ENCODE measurements around the gene MARVELD2. TPM values are rescaled to one million over a fixed set of nuclear protein-coding genes. Genes with fewer than 3 reads are reported as not detected.
"Not testable (repeated sequence)": the region's sequence is repeated elsewhere in the genome, so short reads cannot be mapped to it uniquely, and the experiment has no call there.

Gene MARVELD2
- total RNA-seq, 2 donors from 2014 or later, result 0.81 to 2.4 TPM

- H3K4me3 ChIP-seq, result no peak overlapping the region
- ATAC-seq (ENCODE audit: insufficient number of reproducible peaks, low FRiP score, low read depth), result no peak
- H3K4me1 ChIP-seq (ENCODE audit: control insufficient read depth in 1 of 2, low read depth in 2 of 2), result no peaks in the 10 kb centered on the region
- no peak for DNase-seq (ENCODE audit: low spot score)
- no peaks in the 10 kb centered on the region for H3K9me3 ChIP-seq
- H3K36me3 ChIP-seq, result no peaks in the 10 kb centered on the region
- H3K27ac ChIP-seq, result no peak overlapping the region
- no peak for TF ChIP-seq CTCF (IDR thresholded peaks at IDR 0.05)
- no peaks in the 10 kb centered on the region for H3K27me3 ChIP-seq (replicated peaks; ENCODE audit: insufficient read depth)
Observed at GRCh38 chr5:69444127-69444754, 29.3 kb downstream of the MARVELD2 start.

- ATAC-seq (ENCODE audit: insufficient number of reproducible peaks, low FRiP score, low read depth), result no peak
- H3K27me3 ChIP-seq (replicated peaks; ENCODE audit: insufficient read depth), result no peaks in the 10 kb centered on the region
- no peaks in the 10 kb centered on the region for H3K9me3 ChIP-seq
Observed at GRCh38 chr5:69449511-69449910, 34.6 kb downstream of the MARVELD2 start.

GRCh38 chr5:69450116-69450515, 35.2 kb downstream of the MARVELD2 start:
- DNase-seq (ENCODE audit: low spot score) (no peak), ATAC-seq (ENCODE audit: insufficient number of reproducible peaks, low FRiP score, low read depth) (no peak)
- Histone ChIP-seq H3K4me1 (ENCODE audit: control insufficient read depth in 1 of 2, low read depth in 2 of 2) (no peaks in the 10 kb centered on the region), H3K27me3 (replicated peaks; ENCODE audit: insufficient read depth) (no peaks in the 10 kb centered on the region), H3K4me3 (no peak overlapping the region), H3K9me3 (no peaks in the 10 kb centered on the region), H3K27ac (no peak overlapping the region), H3K36me3 (no peaks in the 10 kb centered on the region)
- TF ChIP-seq CTCF (IDR thresholded peaks at IDR 0.05), result no peak

More at GRCh38 chr5:69449511-69449910, 34.6 kb downstream of the MARVELD2 start:
- Histone ChIP-seq H3K36me3 (no peaks in the 10 kb centered on the region), H3K4me1 (ENCODE audit: control insufficient read depth in 1 of 2, low read depth in 2 of 2) (no peaks in the 10 kb centered on the region), H3K4me3 (no peak overlapping the region), H3K27ac (no peak overlapping the region)
- TF ChIP-seq CTCF (IDR thresholded peaks at IDR 0.05), result no peak
- no peak for DNase-seq (ENCODE audit: low spot score)

- H3K4me3 ChIP-seq; H3K27ac ChIP-seq; H3K27me3 ChIP-seq (replicated peaks; ENCODE audit: insufficient read depth); DNase-seq (ENCODE audit: low spot score); H3K9me3 ChIP-seq; H3K4me1 ChIP-seq (ENCODE audit: control insufficient read depth in 1 of 2, low read depth in 2 of 2); ATAC-seq (ENCODE audit: insufficient number of reproducible peaks, low FRiP score, low read depth); H3K36me3 ChIP-seq: not testable (repeated sequence)
Observed at GRCh38 chr5:69450527-69450926, 35.6 kb downstream of the MARVELD2 start.

GRCh38 chr5:69451941-69452647, 37.2 kb downstream of the MARVELD2 start:
- Histone ChIP-seq H3K9me3 (no peaks in the 10 kb centered on the region), H3K36me3 (no peaks in the 10 kb centered on the region), H3K27ac (no peak overlapping the region), H3K4me1 (ENCODE audit: control insufficient read depth in 1 of 2, low read depth in 2 of 2) (no peaks in the 10 kb centered on the region), H3K4me3 (no peak overlapping the region), H3K27me3 (replicated peaks; ENCODE audit: insufficient read depth) (no peaks in the 10 kb centered on the region)
- no peak for TF ChIP-seq CTCF (IDR thresholded peaks at IDR 0.05)
- ATAC-seq (ENCODE audit: insufficient number of reproducible peaks, low FRiP score, low read depth) (no peak), DNase-seq (ENCODE audit: low spot score) (no peak)

GRCh38 chr5:69453487-69453886, 38.6 kb downstream of the MARVELD2 start:
- H3K27ac ChIP-seq, H3K9me3 ChIP-seq: not testable (repeated sequence)

More at GRCh38 chr5:69453487-69453886, 38.6 kb downstream of the MARVELD2 start:
- not testable (repeated sequence) for H3K36me3 ChIP-seq; H3K27me3 ChIP-seq (replicated peaks; ENCODE audit: insufficient read depth); DNase-seq (ENCODE audit: low spot score); H3K4me1 ChIP-seq (ENCODE audit: control insufficient read depth in 1 of 2, low read depth in 2 of 2); H3K4me3 ChIP-seq
- ATAC-seq (ENCODE audit: insufficient number of reproducible peaks, low FRiP score, low read depth), result peak; percentile 20
